Tibial artery (tissue), 4 donors: ENCODE data around the gene THOC1.

Experiments used
- DNase-seq, 2 donors: peaks; one replicate each; pipeline ENCODE4 v3.0.0-alpha.2; 2019
- H3K27ac ChIP-seq, 2 donors: fragments of 200-600 bp; sonication (generic) in 1 of 2; 1 replicate in 1 of 2; 2 replicates in 1 of 2; pipeline ENCODE4 v1.5.1; 2018 to 2019; ENCODE audit warnings: mild to moderate bottlenecking in 1 of 2
- H3K27me3 ChIP-seq, 2 donors: fragments of 200-600 bp; sonication (generic) in 1 of 2; one replicate each; pipeline versions ENCODE4 v1.5.1 to v1.6.0; 2016 to 2019
- H3K36me3 ChIP-seq, 3 donors: fragments of 200-600 bp; sonication (generic) in 2 of 3; one replicate each; pipeline ENCODE4 v1.5.1; 2016 to 2019; ENCODE audit warnings: mild to moderate bottlenecking in 2 of 3
- H3K4me1 ChIP-seq, 4 donors: fragments of 200-600 bp; sonication (generic) in 2 of 4; 1 replicate in 3 of 4; 2 replicates in 1 of 4; pipeline ENCODE4 v1.5.1; 2016 to 2019
- H3K4me3 ChIP-seq, 2 donors: fragments of 200-600 bp; sonication (generic) in 1 of 2; 1 replicate in 1 of 2; 2 replicates in 1 of 2; pipeline ENCODE4 v1.5.1; 2018 to 2019; ENCODE audit warnings: mild to moderate bottlenecking in 2 of 2
- H3K9me3 ChIP-seq, 3 donors: fragments of 200-600 bp; sonication (generic) in 1 of 3; one replicate each; pipeline ENCODE4 v1.5.1; 2016 to 2019
- intact Hi-C: fragments of 100-400 bp; cut with DNase I; formaldehyde crosslinking; loops from one replicate; pipeline ENCODE4 v1.15.0; 2023; ENCODE audit warnings: low total_unique reads
- TF ChIP-seq, protein P1 (sequence below), 2 experiments: fragments of 200-600 bp in 1 of 2; fragments of 450-650 bp in 1 of 2; IDR thresholded peaks; one replicate each; pipeline ENCODE4 v1.5.1; 2017 to 2019; ENCODE audit warnings: antibody characterized with exemption in 2 of 2, mild to moderate bottlenecking in 1 of 2, moderate library complexity in 1 of 2

Gene THOC1

DNA sequence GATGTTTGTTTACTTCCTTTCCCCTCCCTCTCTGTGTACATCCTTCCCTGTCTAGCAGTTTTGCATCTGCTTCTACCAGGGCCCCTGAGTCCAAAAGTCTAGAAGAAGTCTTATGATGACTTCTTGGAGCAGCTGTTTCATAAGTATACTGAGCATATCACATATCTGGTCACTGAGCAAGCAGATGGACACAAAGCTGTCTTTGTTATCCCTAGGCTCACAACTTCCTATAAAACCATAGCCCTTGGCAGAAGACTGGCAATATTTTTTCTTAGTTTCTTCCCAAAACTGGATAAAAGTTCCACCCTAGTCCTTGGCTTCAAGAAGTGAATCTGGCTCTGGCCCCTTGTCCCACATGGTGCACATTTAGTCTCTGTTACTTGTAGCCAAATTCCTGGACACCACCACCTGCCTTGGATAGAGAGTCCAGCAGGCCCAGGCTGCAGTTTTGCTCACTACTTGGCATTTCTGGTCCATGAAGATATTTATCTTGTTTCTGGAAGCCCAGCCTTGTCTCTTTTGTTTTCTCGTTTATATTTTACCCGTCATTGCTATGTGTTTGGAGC lies 22.5 kb downstream of the THOC1 start:
- Histone ChIP-seq H3K27me3 (no peaks in the 10 kb centered on the region), H3K9me3 (no peaks in the 10 kb centered on the region), H3K4me3 (no peak overlapping the region), H3K4me1 (peaks cover 0 to 4% (median 1%) of the 10 kb centered on the region in 4 donors), H3K27ac (no peak overlapping the region), H3K36me3 (peaks cover 51 to 83% (median 66%) of the 10 kb centered on the region in 3 donors)
- TF ChIP-seq, protein P1, sequence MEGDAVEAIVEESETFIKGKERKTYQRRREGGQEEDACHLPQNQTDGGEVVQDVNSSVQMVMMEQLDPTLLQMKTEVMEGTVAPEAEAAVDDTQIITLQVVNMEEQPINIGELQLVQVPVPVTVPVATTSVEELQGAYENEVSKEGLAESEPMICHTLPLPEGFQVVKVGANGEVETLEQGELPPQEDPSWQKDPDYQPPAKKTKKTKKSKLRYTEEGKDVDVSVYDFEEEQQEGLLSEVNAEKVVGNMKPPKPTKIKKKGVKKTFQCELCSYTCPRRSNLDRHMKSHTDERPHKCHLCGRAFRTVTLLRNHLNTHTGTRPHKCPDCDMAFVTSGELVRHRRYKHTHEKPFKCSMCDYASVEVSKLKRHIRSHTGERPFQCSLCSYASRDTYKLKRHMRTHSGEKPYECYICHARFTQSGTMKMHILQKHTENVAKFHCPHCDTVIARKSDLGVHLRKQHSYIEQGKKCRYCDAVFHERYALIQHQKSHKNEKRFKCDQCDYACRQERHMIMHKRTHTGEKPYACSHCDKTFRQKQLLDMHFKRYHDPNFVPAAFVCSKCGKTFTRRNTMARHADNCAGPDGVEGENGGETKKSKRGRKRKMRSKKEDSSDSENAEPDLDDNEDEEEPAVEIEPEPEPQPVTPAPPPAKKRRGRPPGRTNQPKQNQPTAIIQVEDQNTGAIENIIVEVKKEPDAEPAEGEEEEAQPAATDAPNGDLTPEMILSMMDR (IDR thresholded peaks at IDR 0.05): no peak
- intact Hi-C loops: no loop called here
- DNase-seq: no peak

DNA sequence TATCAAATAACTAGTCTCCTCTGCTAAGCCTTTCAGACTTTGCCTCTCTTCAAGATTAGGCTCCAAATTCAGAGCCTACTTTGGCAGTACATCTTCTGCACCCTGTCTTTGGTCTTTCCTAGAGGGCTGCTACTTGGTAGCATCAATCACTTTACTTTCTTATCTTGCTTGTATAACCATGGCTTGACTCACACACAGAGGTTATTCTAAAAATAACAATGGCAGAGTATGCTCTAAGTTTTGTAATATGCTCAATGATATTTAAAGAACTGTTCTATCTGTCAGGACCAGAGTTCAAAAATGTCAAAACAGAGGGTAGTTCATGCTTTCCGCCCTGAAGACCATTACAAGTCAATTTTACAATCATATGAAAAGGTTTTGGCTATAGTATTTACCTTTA lies 27.7 kb downstream of the THOC1 start:
- H3K36me3 ChIP-seq: peaks cover 18 to 35% (median 18%) of the 10 kb centered on the region in 3 donors
- intact Hi-C loops: no loop called here
- no peak overlapping the region for H3K4me3 ChIP-seq
- H3K9me3 ChIP-seq: no peaks in the 10 kb centered on the region
- TF ChIP-seq, protein P1 (IDR thresholded peaks at IDR 0.05): no peak
- DNase-seq: no peak
- peaks cover 0 to 6% (median 2%) of the 10 kb centered on the region in 4 donors for H3K4me1 ChIP-seq
- H3K27me3 ChIP-seq: no peaks in the 10 kb centered on the region
- H3K27ac ChIP-seq: no peak overlapping the region

DNA sequence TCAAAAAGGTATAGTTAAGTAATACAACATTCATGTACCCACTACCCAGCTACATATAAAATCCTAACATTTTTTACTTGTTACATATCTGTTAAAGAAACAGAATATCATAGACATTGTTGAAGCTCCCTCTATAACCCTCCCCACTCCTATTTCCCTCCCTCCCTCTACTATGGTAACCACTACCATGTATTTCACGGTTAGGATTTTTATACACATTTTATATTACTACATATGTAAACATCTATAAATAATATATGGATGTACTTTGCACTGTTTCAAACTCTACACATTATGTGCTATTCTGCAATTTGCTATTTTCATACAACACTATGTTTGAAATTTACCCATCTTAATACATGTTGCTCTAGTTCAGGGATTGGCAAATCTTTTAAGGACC lies 36.3 kb downstream of the THOC1 start:
- Histone ChIP-seq H3K4me1 (no peaks in the 10 kb centered on the region), H3K4me3 (no peak overlapping the region), H3K9me3 (no peaks in the 10 kb centered on the region), H3K36me3 (peaks cover 0 to 21% (median 4%) of the 10 kb centered on the region in 3 donors), H3K27ac (no peak overlapping the region), H3K27me3 (no peaks in the 10 kb centered on the region)
- DNase-seq: no peak
- TF ChIP-seq, protein P1 (IDR thresholded peaks at IDR 0.05): no peak
- intact Hi-C loops: no loop called here

DNA sequence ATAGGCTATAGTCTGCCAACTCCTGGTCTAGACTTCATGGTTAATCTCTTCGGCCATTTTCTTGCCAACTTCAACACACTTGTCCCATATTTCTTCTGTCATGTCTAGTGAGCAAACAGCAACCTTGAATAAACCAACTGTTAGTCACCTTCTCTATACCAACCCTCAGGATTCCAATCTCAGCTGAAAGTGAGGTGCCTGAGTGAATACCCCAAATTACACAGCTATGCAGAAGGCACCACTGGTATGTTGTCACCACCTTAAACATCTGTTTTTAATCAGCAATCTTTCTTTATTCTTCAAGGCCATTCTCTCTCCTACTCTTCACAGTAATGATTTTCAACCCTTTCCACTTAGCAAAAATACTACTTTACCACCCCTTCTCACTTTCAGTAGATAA lies 39.3 kb downstream of the THOC1 start:
- DNase-seq: no peak
- Histone ChIP-seq H3K36me3 (peaks cover 29 to 51% (median 32%) of the 10 kb centered on the region in 3 donors), H3K4me3 (no peak overlapping the region), H3K4me1 (no peaks in the 10 kb centered on the region), H3K27me3 (no peaks in the 10 kb centered on the region), H3K9me3 (no peaks in the 10 kb centered on the region), H3K27ac (no peak overlapping the region)
- TF ChIP-seq, protein P1 (IDR thresholded peaks at IDR 0.05): no peak
- intact Hi-C loops: no loop called here

DNA sequence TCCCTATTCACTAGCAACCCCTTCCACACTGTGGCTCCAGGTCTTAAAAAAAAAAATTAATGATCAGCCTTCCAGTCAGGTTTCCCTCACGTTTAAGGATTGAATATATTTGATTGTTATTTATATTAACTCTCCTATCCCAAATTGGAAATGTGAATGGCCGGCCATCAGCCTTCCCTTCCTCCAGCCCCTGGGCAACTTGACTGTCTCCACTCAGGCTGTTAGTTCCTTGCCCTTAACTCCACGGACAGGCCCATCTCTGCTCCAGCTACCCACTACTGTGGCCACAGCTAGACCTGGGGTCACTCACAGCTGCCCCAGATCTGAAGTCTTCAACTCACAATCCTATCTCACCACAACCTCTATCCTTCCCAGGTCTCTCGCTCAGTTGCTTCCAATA lies 39.9 kb downstream of the THOC1 start:
- TF ChIP-seq, protein P1 (IDR thresholded peaks at IDR 0.05): no peak
- Histone ChIP-seq H3K4me1 (no peaks in the 10 kb centered on the region), H3K9me3 (no peaks in the 10 kb centered on the region), H3K27me3 (no peaks in the 10 kb centered on the region), H3K36me3 (peaks cover 33 to 57% (median 35%) of the 10 kb centered on the region in 3 donors), H3K27ac (no peak overlapping the region), H3K4me3 (no peak overlapping the region)
- DNase-seq: no peak
- intact Hi-C loops: no loop called here

DNA sequence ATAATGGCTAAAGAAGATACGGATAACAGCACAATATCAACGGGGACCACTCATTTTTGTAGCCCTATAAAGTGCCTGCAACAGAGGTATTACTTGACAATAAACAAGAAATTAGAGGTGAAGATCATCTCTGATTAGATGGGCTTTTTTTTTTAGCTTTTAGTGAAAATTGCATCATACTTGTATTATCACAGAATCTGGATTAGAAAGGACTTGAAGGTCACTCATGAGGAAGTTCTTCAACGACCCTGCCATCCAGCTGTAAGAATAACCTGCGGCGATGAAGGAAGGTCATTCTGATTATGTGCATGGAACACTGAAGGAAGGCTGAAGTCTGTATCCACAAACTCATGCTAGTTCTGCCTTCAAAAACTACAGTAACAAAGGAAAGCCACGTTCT lies 40.5 kb downstream of the THOC1 start:
- intact Hi-C loops: no loop called here
- H3K4me1 ChIP-seq: no peaks in the 10 kb centered on the region
- no peak overlapping the region for H3K27ac ChIP-seq
- H3K36me3 ChIP-seq: peaks cover 33 to 63% (median 38%) of the 10 kb centered on the region in 3 donors
- TF ChIP-seq, protein P1 (IDR thresholded peaks at IDR 0.05): no peak
- H3K27me3 ChIP-seq: no peaks in the 10 kb centered on the region
- no peak overlapping the region for H3K4me3 ChIP-seq
- no peak for DNase-seq
- no peaks in the 10 kb centered on the region for H3K9me3 ChIP-seq
